GM12892 (cell line): ENCODE results near the gene IL17RA.

ENCODE experiments used
- POLR2A ChIP-seq: IDR thresholded peaks from 2 replicates; pipeline ENCODE4 v1.6.1; 2011; ENCODE audit warnings: low read depth, low read length, control low read depth
- TAF1 ChIP-seq: IDR thresholded peaks from 2 replicates; pipeline ENCODE4 v1.6.1; 2011; ENCODE audit warnings: low read depth, mild to moderate bottlenecking, control low read depth, low read length, borderline replicate concordance

GRCh38 chr22:17152971-17153370 is 68.2 kb downstream of the IL17RA start:
- no peak for TF ChIP-seq TAF1
- no peak for TF ChIP-seq POLR2A
